GM18505 (cell line): ENCODE results near the gene RCAN3.

Experiments
- ATAC-seq: cut with Tn5 transposase; IDR thresholded peaks from one replicate; pipeline ENCODE4 v1.9.1; 2021; ENCODE audit not compliant: unreplicated experiment
- POLR2A ChIP-seq: IDR thresholded peaks from 4 replicates; pipeline ENCODE4 v1.6.1; 2011; ENCODE audit warnings: borderline replicate concordance; ENCODE audit not compliant: insufficient read depth, insufficient read length; ENCODE audit errors: extremely low read depth

Gene RCAN3

DNA sequence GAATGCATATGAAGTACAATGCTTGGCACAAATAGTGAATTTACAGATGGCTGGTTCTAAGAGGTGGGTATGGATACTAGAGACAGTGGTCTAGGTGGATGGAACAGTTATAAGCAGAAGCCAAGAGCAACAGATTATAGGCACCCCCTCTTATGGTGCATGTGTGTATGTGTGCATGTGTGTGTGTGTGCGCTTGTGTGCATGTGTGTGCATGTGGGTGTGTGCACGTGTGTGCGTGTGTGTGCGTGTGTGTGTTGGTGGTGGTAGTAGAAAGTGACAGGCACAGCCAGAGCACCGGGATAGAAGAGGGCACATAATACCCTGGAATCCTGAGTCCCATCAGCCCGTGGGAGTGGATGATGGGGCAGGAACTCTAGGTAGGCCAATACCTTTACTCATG, 54.6 kb downstream of the RCAN3 start:
- no peak for ATAC-seq
- TF ChIP-seq POLR2A, result no peak

DNA sequence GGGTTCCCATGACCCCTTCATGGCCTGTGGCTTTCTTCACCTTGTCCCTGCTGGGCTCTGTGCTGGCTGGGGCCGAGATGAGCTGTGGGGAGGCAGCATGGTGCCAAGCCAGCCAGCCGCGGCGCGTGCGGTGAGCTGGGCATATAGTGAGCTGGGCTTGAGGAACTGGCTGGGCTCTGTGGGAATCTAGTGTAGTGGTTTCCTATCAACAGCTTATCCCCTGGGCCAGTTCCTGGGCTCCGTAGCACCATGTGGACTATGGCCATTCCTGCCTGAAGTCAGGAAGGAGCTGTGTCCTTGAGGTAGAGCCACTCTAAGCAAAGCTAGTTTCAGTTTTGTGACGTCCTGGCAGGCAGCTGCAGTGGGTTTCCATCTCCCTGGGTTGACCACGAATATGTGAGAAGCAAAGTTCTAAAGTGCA, 55.1 kb downstream of the RCAN3 start:
- no peak for TF ChIP-seq POLR2A
- ATAC-seq, result no peak

DNA sequence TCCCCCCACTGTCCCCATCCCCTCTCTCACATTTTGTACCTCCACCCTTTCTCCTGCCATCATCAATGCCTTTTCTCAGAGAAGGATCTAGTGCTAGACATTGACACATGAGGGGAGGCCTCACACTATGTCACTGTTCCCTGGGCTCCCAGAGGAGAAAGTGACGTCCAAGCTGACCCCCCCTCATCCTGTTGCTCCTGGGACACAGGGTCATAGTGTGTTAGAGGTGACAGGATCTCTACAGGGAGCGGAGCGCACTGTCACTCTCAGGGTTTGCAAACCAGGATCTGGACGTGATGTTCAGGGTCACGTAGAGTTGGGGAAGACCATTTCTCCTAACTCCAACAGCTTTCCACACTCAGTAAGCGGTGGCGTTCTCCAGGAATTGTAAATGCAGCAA, 55.8 kb downstream of the RCAN3 start:
- no peak for ATAC-seq
- TF ChIP-seq POLR2A, result no peak

DNA sequence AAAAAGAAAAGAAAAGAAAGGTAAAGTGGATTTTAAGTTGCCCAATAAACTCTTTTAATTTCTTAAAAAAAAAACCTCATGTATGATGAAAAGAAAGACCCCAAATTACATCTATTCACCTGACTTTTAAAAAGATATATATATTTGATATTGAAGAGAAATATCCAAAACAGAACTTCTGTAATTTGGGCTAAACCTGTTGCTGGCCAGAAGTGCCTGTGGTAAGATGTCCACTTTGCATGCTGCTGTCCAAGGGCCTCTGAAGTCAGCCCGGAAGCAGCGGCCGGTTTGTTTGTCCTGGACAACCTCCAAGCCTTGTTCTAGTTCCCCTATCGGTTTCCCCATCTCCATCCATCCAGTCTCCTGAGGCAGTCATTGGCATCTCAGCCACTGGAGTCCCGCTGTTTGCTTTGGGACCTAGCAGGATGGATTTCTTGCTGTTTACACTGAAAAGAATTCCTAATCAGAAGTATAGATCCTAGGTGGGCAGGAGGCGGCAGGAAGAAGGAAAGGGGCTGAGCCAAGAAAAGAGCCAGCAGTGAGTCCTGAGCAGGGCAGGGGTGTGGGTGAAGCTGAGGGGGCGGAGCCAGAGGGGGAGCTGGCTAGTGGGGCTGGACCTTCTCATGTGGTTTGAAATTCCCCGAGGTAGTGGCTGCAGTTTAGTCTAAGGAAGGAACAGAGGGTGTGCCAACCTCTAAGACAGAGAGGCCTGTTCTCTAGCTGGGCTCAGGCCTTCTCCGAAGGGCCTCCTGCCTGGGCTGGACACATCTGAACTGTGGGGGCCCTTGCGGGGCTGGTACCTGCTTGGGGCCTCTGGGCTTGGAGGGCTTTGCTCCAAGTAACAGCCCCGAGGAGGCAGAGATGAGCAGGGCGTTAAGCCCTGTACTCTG, 56.5 kb downstream of the RCAN3 start:
- no peak for ATAC-seq

DNA sequence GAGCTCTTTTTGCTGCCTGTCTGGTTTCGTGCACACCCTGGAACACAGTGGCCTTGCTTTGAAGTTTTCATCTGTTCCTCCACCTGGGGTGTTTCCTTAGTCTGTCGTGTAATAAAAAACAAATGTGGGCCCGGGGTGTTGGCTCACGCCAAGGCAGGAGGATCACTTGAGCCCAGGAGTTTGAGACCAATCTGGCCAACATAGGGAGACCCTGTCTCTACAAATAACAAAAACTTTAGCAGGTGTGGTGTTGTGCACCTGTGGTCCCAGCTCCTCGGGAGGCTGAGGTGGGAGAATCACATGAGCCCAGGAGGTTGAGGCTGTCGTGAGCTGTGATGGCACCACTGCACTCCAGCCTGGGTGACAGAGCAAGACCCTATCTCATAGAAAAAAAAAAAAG, 57.7 kb downstream of the RCAN3 start:
- no peak for ATAC-seq
- TF ChIP-seq POLR2A, result no peak

More for the DNA sequence above, 56.5 kb downstream of the RCAN3 start:
- no peak for TF ChIP-seq POLR2A

DNA sequence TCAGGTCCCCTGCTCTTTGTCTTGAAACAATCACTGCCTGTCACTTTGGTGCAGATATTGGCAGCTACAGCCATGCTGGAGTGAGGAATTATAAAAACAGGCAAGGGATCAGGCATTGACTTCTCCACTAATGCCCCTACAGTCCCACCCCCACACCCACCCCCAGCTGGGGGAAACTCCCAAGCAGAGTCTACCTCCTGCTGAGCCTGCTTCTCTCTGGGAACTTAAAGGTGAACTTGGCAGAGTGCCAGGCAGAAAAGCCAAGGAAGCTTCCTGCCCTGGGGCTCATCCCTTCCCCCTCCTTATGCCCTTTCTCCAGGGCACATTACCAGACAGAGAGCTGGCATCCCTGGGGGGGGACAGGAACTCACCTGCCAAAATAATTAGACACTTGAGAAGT, 60.0 kb downstream of the RCAN3 start:
- no peak for TF ChIP-seq POLR2A
- no peak for ATAC-seq

DNA sequence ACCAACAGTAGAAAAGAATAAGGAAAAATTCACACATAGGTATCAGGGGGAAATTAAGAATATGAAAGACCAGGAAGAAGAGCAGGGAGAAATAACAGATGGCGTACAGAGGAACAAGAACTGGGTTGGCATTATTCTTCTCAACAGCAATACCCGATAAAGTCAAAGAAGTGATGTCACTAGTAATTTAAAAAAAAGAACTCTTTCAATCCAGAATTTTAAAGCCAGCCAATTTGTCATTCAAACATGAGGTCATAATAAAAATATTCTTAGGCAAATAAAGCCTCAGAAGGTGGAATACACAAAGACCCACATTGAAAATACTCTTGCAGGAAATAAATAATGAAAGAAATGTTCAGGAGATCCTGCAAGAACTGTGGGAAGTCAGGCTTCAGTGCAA, 62.1 kb downstream of the RCAN3 start:
- ATAC-seq, result no peak
- TF ChIP-seq POLR2A, result no peak

DNA sequence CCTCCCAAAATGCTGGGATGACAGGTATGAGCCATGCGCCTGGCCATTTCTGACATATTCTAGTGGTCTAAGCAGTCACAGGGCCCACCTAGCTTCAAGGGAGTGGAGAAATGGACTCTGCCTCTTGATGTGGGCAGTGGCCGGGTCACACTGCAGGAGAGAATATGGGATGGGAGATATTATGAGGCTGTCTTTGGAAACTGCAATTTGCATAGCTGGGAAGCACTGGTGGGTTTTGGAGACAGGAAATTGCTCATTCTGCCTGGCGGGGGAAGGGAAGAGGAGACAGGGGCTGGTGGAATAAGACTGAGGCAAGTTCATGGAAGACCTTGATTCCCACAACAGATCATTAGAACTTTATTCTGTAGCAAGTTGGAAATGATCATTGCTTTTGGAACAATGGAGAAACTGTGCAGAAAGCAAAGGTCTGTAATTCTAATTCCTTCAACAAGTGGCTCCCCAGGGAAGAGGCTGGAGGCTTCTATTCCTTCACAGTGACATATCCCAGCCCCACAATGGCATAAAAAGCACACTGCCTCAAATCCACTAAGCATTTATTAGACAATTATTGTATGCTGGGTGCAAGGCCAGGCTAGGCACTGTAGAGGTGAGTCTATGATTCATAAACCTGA, 63.7 kb downstream of the RCAN3 start:
- TF ChIP-seq POLR2A, result no peak
- no peak for ATAC-seq

DNA sequence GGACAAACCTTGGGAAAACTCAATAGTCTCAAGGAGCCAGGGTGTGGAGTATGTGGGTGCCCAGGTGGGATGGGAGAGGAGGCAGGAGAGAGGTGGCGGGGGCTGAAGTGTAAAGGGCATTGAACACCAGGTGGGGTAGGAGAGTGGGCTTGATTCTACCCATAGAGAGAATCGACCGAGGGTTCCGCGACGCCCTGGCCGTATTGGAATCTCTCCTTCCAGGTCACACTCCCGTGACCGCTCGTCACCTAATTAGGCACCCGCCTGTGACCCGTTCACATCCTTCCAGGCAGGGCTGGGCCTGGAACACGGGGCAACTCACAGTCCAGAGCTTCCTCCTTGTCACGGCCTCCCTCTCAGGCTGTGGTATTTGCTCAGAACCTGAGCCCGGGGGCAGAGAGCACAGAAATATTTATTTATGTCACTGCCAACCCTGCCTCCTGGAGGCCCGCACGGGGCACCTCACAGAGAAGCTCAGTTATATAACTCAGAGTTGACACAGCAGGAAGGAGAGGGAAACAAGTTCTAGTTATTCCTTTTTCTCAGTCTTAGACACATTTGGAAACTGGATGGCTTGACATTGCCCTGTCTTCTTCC, 65.3 kb downstream of the RCAN3 start:
- no peak for TF ChIP-seq POLR2A
- ATAC-seq, result no peak

DNA sequence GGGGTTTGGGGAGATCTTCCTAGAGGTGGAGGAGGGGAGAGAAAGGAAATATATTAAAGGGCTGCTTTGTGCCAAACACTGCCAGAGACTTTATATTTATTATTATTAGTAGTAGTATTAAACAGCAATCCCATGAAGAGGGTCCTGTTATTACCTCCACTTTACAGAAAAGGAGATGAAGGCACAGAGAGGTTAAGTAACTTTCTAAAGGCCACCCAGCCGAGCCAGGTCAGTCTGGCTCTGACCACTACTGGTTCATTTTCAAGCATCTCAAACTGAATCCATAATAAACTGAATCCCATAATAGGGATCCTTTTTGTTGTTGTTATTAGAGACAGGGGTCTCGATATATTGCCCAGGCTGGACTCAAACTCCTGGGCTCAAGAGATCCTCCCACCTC, 65.8 kb downstream of the RCAN3 start:
- ATAC-seq, result no peak
- TF ChIP-seq POLR2A, result no peak

DNA sequence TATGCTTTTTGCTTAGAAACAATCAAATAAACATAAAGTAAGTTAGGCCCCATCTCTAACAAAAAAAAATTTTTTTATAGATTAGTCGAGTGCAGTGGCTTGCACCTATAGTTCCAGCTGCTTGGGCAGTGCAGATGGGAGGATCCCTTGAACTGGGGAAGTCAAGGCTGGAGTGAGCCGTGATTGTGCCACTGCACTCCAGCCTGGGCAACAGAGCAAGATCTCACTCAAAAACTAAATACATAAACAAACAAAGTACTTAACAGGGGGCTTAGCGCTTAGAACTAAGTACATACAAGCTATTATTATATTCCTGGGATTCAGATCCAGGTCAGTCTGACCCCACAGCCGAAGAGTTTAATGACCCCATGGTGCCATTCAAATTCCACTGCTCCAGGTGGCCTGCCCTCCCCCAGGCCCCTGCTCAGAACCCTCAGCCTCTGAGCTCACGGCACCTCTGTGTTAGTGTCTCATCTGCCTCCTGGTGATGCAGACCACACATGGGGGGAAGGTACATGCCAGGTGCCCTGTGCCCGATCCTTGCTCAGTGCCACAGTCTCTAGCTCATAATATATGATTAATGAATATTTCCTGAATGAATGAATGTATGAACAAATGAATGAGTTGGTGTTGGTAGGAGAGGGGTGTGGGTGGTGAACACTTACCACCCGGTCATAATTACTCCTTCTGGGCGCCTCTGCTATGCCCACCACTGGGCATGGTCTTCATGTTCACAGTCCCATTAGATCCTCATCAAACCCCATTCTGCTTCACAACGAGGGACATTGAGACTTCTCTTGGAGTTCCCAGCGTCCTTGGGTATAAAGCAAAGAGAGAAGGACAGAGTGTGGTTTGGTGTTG, 67.9 kb downstream of the RCAN3 start:
- no peak for TF ChIP-seq POLR2A
- no peak for ATAC-seq

DNA sequence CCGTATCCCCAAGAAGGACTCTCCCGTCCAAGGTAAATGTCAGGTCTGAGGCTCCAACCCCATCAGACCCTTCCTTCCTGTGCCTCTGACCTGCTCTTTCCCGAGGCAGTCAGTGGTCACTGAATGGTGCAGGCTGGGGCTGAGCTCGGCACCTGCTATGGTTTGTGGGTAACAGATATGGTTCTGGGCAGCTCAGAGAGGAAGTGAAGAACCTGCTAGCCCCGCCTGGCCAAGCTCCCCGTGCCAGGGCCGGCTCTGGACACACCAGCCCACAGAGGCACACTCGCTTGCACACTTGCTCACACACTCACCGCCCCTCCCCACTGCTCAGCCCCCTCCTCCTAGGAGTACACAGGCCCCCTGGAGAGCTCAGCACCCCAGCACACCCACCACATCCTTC, 69.7 kb downstream of the RCAN3 start:
- no peak for ATAC-seq
- no peak for TF ChIP-seq POLR2A
